Measurements from ENCODE around the gene ISLR. TPM values are rescaled to one million over a fixed set of nuclear protein-coding genes. Genes with fewer than 3 reads are reported as not detected.

Gene ISLR
- total RNA-seq, 1 experiment from 2014 or later = 0.12 TPM

DNA sequence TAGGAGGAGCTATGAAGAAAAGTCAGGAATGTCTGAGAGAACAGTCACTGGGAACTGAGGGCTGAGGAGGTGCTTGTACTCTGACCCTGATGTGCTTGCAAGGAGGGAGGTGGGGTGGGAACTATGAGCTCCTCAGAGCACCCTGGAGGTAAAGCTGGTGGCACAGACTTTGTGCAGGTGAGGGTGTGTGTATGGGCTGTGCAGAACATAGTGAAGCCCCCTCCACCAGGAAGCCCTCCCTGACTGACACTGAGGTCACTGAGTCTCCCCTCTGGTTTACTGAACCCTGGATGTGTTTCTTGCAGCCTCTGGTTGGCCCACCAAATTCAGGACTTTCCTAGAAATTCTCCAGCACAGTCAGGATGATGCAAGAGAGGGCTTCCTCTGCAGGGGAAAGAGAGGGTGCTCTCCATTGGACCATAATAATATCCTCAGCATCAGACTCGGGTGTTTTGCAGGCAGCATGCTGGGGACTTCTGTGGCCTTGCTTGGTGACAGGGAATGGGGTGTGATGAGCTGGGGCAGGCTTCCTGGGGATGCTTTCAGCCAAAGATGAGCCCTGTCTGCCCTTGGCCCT, 1.5 kb upstream of the ISLR start:
- POLR2A ChIA-PET = no interaction called here
- CTCF ChIA-PET = no interaction called here
- no peak overlapping the region for H3K9ac ChIP-seq (ENCODE audit: low read length)
- H3K4me3 ChIP-seq (replicated peaks in 1 of 2; ENCODE audit: low read depth in 1 of 2, low read length in 2 of 2) = no peak overlapping the region
- no peak for ATAC-seq
- DNase-seq (ENCODE audit: low read depth, low spot score) = no peak
- no peak overlapping the region for H2AFZ ChIP-seq (ENCODE audit: low read depth, low read length, poor library complexity, severe bottlenecking)
- no TSS peak for BruUV-seq (replicated peaks)
- RAD21 ChIA-PET (ENCODE audit: low non-redundant PET in 1 of 2, low total read pairs in 2 of 2, uncharacterized antibody in 2 of 2, unreplicated experiment in 2 of 2) = no interaction called here
- H3K36me3 ChIP-seq (ENCODE audit: control insufficient read depth in 1 of 2, insufficient read depth in 2 of 2, low read length in 2 of 2) = no peaks in the 10 kb centered on the region
- H3K27ac ChIP-seq (ENCODE audit: low read depth, low read length) = no peak overlapping the region
- no peaks in the 10 kb centered on the region for H3K4me1 ChIP-seq (ENCODE audit: control insufficient read depth in 1 of 2, insufficient read depth in 2 of 2, low read length in 2 of 2)
- intact Hi-C loops (cut with micrococcal nuclease) = no loop called here
- no peaks in the 10 kb centered on the region for H4K20me1 ChIP-seq (ENCODE audit: insufficient read depth)
- no peaks in the 10 kb centered on the region for H3K79me2 ChIP-seq (ENCODE audit: insufficient read depth, low read length)
- no peaks in the 10 kb centered on the region for H3K9me3 ChIP-seq (ENCODE audit: control insufficient read depth in 1 of 2, insufficient read depth in 1 of 2, low read depth in 1 of 2, low read length in 2 of 2)
- H3K27me3 ChIP-seq (ENCODE audit: insufficient read depth, low read length) = peaks cover 4% of the 10 kb centered on the region; the same call in 1 of the 2 replicates
- no peaks in the 10 kb centered on the region for H3K9me2 ChIP-seq (ENCODE audit: insufficient read depth)
- H3K4me2 ChIP-seq (ENCODE audit: low read length) = no peak overlapping the region
- TF ChIP-seq JUND (IDR thresholded peaks at IDR 0.05) = no peak
- TF ChIP-seq, protein P1, sequence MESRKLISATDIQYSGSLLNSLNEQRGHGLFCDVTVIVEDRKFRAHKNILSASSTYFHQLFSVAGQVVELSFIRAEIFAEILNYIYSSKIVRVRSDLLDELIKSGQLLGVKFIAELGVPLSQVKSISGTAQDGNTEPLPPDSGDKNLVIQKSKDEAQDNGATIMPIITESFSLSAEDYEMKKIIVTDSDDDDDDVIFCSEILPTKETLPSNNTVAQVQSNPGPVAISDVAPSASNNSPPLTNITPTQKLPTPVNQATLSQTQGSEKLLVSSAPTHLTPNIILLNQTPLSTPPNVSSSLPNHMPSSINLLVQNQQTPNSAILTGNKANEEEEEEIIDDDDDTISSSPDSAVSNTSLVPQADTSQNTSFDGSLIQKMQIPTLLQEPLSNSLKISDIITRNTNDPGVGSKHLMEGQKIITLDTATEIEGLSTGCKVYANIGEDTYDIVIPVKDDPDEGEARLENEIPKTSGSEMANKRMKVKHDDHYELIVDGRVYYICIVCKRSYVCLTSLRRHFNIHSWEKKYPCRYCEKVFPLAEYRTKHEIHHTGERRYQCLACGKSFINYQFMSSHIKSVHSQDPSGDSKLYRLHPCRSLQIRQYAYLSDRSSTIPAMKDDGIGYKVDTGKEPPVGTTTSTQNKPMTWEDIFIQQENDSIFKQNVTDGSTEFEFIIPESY (IDR thresholded peaks at IDR 0.05; ENCODE audit: extremely low read depth, insufficient replicate concordance, low read length) = no peak
- no peak for TF ChIP-seq REST (IDR thresholded peaks at IDR 0.05; ENCODE audit: low read depth)
- TF ChIP-seq, protein P2, sequence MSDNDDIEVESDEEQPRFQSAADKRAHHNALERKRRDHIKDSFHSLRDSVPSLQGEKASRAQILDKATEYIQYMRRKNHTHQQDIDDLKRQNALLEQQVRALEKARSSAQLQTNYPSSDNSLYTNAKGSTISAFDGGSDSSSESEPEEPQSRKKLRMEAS (IDR thresholded peaks at IDR 0.05) = no peak
- TF ChIP-seq CTCF (IDR thresholded peaks at IDR 0.05 in 2 of 3, conservative IDR thresholded peaks at IDR 0.05 in 1 of 3; ENCODE audit: borderline replicate concordance in 1 of 3, insufficient read depth in 1 of 3, low read depth in 2 of 3, low read length in 2 of 3) = no peak
- no peak for TF ChIP-seq SP1 (IDR thresholded peaks at IDR 0.05; ENCODE audit: low read depth)
- TF ChIP-seq POLR2AphosphoS5 (IDR thresholded peaks at IDR 0.05; ENCODE audit: low read depth, low read length) = no peak
- TF ChIP-seq FOSL1 (IDR thresholded peaks at IDR 0.05; ENCODE audit: low read depth) = no peak
- TF ChIP-seq ZNF274 (IDR thresholded peaks at IDR 0.05; ENCODE audit: low read depth, low read length) = no peak
- no peak for TF ChIP-seq TCF7L2 (IDR thresholded peaks at IDR 0.05; ENCODE audit: borderline replicate concordance, extremely low read depth, insufficient read depth, insufficient read length)
- no peak for TF ChIP-seq ATF3 (IDR thresholded peaks at IDR 0.05)
- TF ChIP-seq SIN3A (IDR thresholded peaks at IDR 0.05; ENCODE audit: low read depth) = no peak
- TF ChIP-seq POLR2A (IDR thresholded peaks at IDR 0.05; ENCODE audit: borderline replicate concordance, extremely low read depth, insufficient read depth, insufficient read length) = no peak
- no peak for TF ChIP-seq YY1 (IDR thresholded peaks at IDR 0.05; ENCODE audit: extremely low read depth, insufficient replicate concordance, low read depth, low read length)
- TF ChIP-seq SRF (IDR thresholded peaks at IDR 0.05; ENCODE audit: low read depth) = no peak
- no peak for TF ChIP-seq ELF1 (IDR thresholded peaks at IDR 0.05; ENCODE audit: borderline replicate concordance, low read depth)
- TF ChIP-seq EGR1 (IDR thresholded peaks at IDR 0.05; ENCODE audit: low read depth) = no peak

All from HCT116 (cell line).